ENCODE results near the gene ATG7.

DNA sequence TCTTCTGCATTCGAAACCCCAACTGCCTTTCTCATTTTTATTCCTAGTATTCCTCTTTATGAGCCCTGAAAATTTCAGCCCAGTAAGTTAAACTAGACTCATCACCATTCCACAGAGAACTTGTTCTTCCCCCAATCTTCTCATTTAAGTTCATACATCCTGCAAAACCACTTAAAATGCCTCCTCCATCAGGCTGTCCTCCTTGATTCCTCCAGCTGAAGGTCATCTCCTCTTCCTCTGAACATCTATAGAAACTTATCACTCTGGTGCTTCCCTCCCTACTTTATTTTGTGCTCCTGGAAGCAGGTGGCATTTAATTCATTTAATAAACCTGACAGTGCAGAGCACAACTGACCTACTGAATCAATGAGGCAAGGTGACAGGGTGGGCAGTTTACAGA is 333.2 kb downstream of the ATG7 start:
- TF ChIP-seq CTCF (IDR thresholded peaks at IDR 0.05) (no peak), POLR2A (IDR thresholded peaks at IDR 0.05) (no peak)

All from thyroid gland (tissue), 4 donors.